H1 (cell line): ENCODE data around the gene GSPT1. TPM values are rescaled to one million over a fixed set of nuclear protein-coding genes. Genes with fewer than 3 reads are reported as not detected.

Source experiments
- GTF2F1 ChIP-seq: IDR thresholded peaks from 2 replicates; pipeline ENCODE4 v1.6.1; 2012; ENCODE audit warnings: low read depth, low read length, improper control_type of control experiment, borderline replicate concordance
- TCF12 ChIP-seq: IDR thresholded peaks from 2 replicates; pipeline ENCODE4 v1.6.1; 2011; ENCODE audit warnings: low read depth, mild to moderate bottlenecking, low read length
- USF2 ChIP-seq: IDR thresholded peaks from 2 replicates; pipeline ENCODE4 v1.6.1; 2011; ENCODE audit warnings: low read length, improper control_type of control experiment
- polyA plus RNA-seq, 7 experiments: library from polyadenylated mRNA; depleted of rRNA in 3 of 7; stranded (reverse) in 5 of 7; unstranded in 2 of 7; fragments of >200 nt in 5 of 7; fragments of 200-250 nt in 2 of 7; gene quantifications; 1 replicate in 5 of 7; 2 replicates in 1 of 7; 4 replicates in 1 of 7; pipeline versions ENCODE4 v1.2.1 to v1.2.3, GENCODE V29; 2011 to 2013; ENCODE audit warnings: missing spikeins in 2 of 7, mixed read lengths in 2 of 7
- total RNA-seq: library from RNA; stranded (reverse); fragmentation: NEBNext Ultra II Directional; extraction: Animal tissue kit (Norgen Biotek cat#: 25700); gene quantifications from 2 replicates; pipeline ENCODE4 v1.2.1, GENCODE V29; 2021

GSPT1 gene
- total and polyA plus RNA-seq, 2 of the 8 experiments (the other 6 are each of a cell fraction or from before 2014, with no cell fraction given): 51.0 to 204 TPM

GRCh38 chr16:11886881-11887280 lies 28.9 kb downstream of the GSPT1 start (continued):
- TF ChIP-seq USF2: no peak
- TF ChIP-seq GTF2F1: no peak
- no peak for TF ChIP-seq TCF12
